ENCODE results near the gene HAUS3. TPM values are rescaled to one million over a fixed set of nuclear protein-coding genes. Genes with fewer than 3 reads are reported as not detected.

HAUS3 gene
- total and polyA plus RNA-seq, 4 donors: 2.3 to 13.9 (median 5.3) TPM

DNA sequence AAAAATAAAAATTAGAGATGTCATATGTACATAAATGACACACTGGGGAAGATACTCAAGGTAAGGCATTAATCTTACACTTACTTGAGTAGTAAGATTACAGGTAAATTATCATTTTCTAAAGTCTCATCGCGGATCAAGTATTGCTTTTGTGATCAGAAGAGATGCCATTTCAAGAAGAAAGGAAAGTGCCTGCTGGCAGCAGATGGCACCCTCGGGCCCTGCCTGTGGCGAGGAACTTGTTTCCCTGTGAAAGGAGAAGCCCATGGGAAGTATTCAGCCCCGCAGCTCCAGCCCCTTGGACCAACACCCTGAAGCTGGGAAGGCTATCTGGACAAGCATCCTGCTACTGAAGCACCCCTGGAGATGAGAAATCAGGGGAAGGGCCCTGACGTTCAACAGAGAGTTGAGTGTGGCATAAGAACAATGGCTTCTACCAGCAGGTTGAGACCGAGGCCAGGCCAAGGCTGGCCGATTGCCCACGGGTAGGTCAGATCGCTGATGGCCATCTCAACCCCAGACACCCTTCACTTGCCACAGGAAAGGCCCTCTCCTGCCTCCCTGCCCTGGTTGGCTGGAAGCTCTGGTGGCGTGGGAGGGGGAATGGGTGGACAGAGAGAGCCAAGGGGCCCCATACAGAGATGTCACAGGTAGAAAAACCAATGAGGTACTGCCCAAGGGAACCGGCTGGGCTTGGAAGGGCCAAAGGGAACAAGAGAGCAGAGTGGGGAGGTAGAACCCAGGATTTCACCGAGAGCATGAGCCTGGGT is 38.8 kb upstream of the HAUS3 start:
- H3K9ac ChIP-seq (ENCODE audit: low read depth in 1 of 2, low read length in 2 of 2): no peak overlapping the region
- 81% methylated on average over 13 of the region's 13 CpGs for WGBS
- H3K27ac ChIP-seq (ENCODE audit: low read depth in 1 of 2, low read length in 2 of 2): no peak overlapping the region
- no peaks in the 10 kb centered on the region for H3K27me3 ChIP-seq (ENCODE audit: control insufficient read depth in 4 of 4, insufficient read depth in 4 of 4, low read length in 3 of 4)
- no peak for TF ChIP-seq YY1 (IDR thresholded peaks at IDR 0.05)
- DNase-seq (ENCODE audit: low spot score): no peak
- no peak overlapping the region for H3K4me3 ChIP-seq (ENCODE audit: low read depth in 1 of 3, low read length in 3 of 3)
- H3K9me3 ChIP-seq (ENCODE audit: control insufficient read depth in 4 of 4, low read length in 3 of 4): no peaks in the 10 kb centered on the region
- no peaks in the 10 kb centered on the region for H3K36me3 ChIP-seq (ENCODE audit: control insufficient read depth in 4 of 4, insufficient read depth in 3 of 4, low read depth in 1 of 4, low read length in 3 of 4)
- no peaks in the 10 kb centered on the region for H3K4me1 ChIP-seq (ENCODE audit: control insufficient read depth in 4 of 4, insufficient read depth in 4 of 4, low read length in 3 of 4)

DNA sequence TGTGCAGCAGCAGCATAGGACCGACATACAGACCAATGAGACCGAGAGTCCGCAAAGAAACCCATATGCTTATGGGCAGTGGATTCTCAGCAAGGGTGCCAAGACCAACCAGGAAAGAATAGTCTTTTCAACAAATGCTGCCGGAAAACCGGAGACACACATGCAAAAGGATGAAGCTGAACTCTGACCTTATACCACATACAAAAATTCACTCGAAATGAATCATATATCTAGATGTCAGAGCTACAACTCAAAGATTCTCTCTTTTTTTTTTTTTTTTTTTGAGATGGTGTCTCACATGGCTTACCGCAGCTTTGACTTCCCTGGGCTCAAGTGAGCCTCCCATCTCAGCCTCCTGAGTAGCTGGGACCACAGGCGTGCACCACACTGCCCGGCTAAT is 36.0 kb upstream of the HAUS3 start:
- Histone ChIP-seq H3K4me1 (ENCODE audit: control insufficient read depth in 4 of 4, insufficient read depth in 4 of 4, low read length in 3 of 4) (no peaks in the 10 kb centered on the region), H3K9ac (ENCODE audit: low read depth in 1 of 2, low read length in 2 of 2) (no peak overlapping the region), H3K27ac (ENCODE audit: low read depth in 1 of 2, low read length in 2 of 2) (no peak overlapping the region), H3K9me3 (ENCODE audit: control insufficient read depth in 4 of 4, low read length in 3 of 4) (no peaks in the 10 kb centered on the region), H3K4me3 (ENCODE audit: low read depth in 1 of 3, low read length in 3 of 3) (no peak overlapping the region), H3K27me3 (ENCODE audit: control insufficient read depth in 4 of 4, insufficient read depth in 4 of 4, low read length in 3 of 4) (no peaks in the 10 kb centered on the region), H3K36me3 (ENCODE audit: control insufficient read depth in 4 of 4, insufficient read depth in 3 of 4, low read depth in 1 of 4, low read length in 3 of 4) (no peaks in the 10 kb centered on the region)
- no peak for TF ChIP-seq FOXA1 (IDR thresholded peaks at IDR 0.05)
- TF ChIP-seq, protein P1, sequence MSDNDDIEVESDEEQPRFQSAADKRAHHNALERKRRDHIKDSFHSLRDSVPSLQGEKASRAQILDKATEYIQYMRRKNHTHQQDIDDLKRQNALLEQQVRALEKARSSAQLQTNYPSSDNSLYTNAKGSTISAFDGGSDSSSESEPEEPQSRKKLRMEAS (IDR thresholded peaks at IDR 0.05): no peak
- TF ChIP-seq HNF4G (IDR thresholded peaks at IDR 0.05): no peak
- no peak for TF ChIP-seq HNF4A (conservative IDR thresholded peaks at IDR 0.05)
- TF ChIP-seq YY1 (IDR thresholded peaks at IDR 0.05): no peak
- TF ChIP-seq, protein P2, sequence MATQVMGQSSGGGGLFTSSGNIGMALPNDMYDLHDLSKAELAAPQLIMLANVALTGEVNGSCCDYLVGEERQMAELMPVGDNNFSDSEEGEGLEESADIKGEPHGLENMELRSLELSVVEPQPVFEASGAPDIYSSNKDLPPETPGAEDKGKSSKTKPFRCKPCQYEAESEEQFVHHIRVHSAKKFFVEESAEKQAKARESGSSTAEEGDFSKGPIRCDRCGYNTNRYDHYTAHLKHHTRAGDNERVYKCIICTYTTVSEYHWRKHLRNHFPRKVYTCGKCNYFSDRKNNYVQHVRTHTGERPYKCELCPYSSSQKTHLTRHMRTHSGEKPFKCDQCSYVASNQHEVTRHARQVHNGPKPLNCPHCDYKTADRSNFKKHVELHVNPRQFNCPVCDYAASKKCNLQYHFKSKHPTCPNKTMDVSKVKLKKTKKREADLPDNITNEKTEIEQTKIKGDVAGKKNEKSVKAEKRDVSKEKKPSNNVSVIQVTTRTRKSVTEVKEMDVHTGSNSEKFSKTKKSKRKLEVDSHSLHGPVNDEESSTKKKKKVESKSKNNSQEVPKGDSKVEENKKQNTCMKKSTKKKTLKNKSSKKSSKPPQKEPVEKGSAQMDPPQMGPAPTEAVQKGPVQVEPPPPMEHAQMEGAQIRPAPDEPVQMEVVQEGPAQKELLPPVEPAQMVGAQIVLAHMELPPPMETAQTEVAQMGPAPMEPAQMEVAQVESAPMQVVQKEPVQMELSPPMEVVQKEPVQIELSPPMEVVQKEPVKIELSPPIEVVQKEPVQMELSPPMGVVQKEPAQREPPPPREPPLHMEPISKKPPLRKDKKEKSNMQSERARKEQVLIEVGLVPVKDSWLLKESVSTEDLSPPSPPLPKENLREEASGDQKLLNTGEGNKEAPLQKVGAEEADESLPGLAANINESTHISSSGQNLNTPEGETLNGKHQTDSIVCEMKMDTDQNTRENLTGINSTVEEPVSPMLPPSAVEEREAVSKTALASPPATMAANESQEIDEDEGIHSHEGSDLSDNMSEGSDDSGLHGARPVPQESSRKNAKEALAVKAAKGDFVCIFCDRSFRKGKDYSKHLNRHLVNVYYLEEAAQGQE (IDR thresholded peaks at IDR 0.05): no peak
- no peak for TF ChIP-seq TAF1 (conservative IDR thresholded peaks at IDR 0.05)
- TF ChIP-seq, protein P3, sequence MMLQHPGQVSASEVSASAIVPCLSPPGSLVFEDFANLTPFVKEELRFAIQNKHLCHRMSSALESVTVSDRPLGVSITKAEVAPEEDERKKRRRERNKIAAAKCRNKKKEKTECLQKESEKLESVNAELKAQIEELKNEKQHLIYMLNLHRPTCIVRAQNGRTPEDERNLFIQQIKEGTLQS (IDR thresholded peaks at IDR 0.05): no peak
- no peak for TF ChIP-seq EGR1 (IDR thresholded peaks at IDR 0.05; ENCODE audit: low read depth in 2 of 2)
- no peak for TF ChIP-seq JUND (IDR thresholded peaks at IDR 0.05)
- TF ChIP-seq, protein P4, sequence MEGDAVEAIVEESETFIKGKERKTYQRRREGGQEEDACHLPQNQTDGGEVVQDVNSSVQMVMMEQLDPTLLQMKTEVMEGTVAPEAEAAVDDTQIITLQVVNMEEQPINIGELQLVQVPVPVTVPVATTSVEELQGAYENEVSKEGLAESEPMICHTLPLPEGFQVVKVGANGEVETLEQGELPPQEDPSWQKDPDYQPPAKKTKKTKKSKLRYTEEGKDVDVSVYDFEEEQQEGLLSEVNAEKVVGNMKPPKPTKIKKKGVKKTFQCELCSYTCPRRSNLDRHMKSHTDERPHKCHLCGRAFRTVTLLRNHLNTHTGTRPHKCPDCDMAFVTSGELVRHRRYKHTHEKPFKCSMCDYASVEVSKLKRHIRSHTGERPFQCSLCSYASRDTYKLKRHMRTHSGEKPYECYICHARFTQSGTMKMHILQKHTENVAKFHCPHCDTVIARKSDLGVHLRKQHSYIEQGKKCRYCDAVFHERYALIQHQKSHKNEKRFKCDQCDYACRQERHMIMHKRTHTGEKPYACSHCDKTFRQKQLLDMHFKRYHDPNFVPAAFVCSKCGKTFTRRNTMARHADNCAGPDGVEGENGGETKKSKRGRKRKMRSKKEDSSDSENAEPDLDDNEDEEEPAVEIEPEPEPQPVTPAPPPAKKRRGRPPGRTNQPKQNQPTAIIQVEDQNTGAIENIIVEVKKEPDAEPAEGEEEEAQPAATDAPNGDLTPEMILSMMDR (IDR thresholded peaks at IDR 0.05; ENCODE audit: low read depth, low read length, missing input control): no peak
- TF ChIP-seq RXRA (IDR thresholded peaks at IDR 0.05): no peak
- TF ChIP-seq GABPA (IDR thresholded peaks at IDR 0.05 in 1 of 2, conservative IDR thresholded peaks at IDR 0.05 in 1 of 2): no peak
- TF ChIP-seq, protein P5, sequence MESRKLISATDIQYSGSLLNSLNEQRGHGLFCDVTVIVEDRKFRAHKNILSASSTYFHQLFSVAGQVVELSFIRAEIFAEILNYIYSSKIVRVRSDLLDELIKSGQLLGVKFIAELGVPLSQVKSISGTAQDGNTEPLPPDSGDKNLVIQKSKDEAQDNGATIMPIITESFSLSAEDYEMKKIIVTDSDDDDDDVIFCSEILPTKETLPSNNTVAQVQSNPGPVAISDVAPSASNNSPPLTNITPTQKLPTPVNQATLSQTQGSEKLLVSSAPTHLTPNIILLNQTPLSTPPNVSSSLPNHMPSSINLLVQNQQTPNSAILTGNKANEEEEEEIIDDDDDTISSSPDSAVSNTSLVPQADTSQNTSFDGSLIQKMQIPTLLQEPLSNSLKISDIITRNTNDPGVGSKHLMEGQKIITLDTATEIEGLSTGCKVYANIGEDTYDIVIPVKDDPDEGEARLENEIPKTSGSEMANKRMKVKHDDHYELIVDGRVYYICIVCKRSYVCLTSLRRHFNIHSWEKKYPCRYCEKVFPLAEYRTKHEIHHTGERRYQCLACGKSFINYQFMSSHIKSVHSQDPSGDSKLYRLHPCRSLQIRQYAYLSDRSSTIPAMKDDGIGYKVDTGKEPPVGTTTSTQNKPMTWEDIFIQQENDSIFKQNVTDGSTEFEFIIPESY (IDR thresholded peaks at IDR 0.05): no peak
- TF ChIP-seq NR2F2 (IDR thresholded peaks at IDR 0.05): no peak
- TF ChIP-seq FOXA2 (IDR thresholded peaks at IDR 0.05): no peak
- TF ChIP-seq SP1 (IDR thresholded peaks at IDR 0.05): no peak
- no peak for TF ChIP-seq RAD21 (IDR thresholded peaks at IDR 0.05)
- DNase-seq (ENCODE audit: low spot score): no peak
- WGBS: 97% methylated on average over 9 of the region's 9 CpGs

All from liver (tissue), 9 donors.